Liver (tissue), 9 donors: Measurements from ENCODE around the gene NLRP9. TPM values are rescaled to one million over a fixed set of nuclear protein-coding genes. Genes with fewer than 3 reads are reported as not detected.
"Not testable (repeated sequence)": the region's sequence is repeated elsewhere in the genome, so short reads cannot be mapped to it uniquely, and the experiment has no call there.

Experiments used
- DNase-seq: peaks from one replicate; pipeline ENCODE4 v3.0.0-alpha.2; 2017; ENCODE audit warnings: low spot score
- H3K27ac ChIP-seq, 2 donors: one replicate each; pipeline ENCODE4 v1.7.0; 2013; ENCODE audit warnings: inconsistent platforms in 2 of 2, low read length in 2 of 2, control low read depth in 1 of 2, low read depth in 1 of 2, mild to moderate bottlenecking in 1 of 2
- H3K27me3 ChIP-seq, 4 donors: one replicate each; pipeline versions ENCODE4 v1.6.1 to v1.7.0; 2013; ENCODE audit warnings: low read length in 3 of 4, inconsistent platforms in 1 of 4, mild to moderate bottlenecking in 1 of 4, moderate library complexity in 1 of 4; ENCODE audit not compliant: control insufficient read depth in 4 of 4, insufficient read depth in 4 of 4
- H3K36me3 ChIP-seq, 4 donors: one replicate each; pipeline versions ENCODE4 v1.6.1 to v1.7.0; 2013; ENCODE audit warnings: low read length in 3 of 4, mild to moderate bottlenecking in 3 of 4, low read depth in 1 of 4, moderate library complexity in 1 of 4; ENCODE audit not compliant: control insufficient read depth in 4 of 4, insufficient read depth in 3 of 4
- H3K4me1 ChIP-seq, 4 donors: one replicate each; pipeline versions ENCODE4 v1.6.1 to v1.7.0; 2013; ENCODE audit warnings: low read length in 3 of 4, mild to moderate bottlenecking in 3 of 4, moderate library complexity in 1 of 4; ENCODE audit not compliant: control insufficient read depth in 4 of 4, insufficient read depth in 4 of 4
- H3K4me3 ChIP-seq, 3 donors: one replicate each; pipeline versions ENCODE4 v1.6.1 to v1.7.0; 2013; ENCODE audit warnings: low read length in 3 of 3, control low read depth in 1 of 3, low read depth in 1 of 3, mild to moderate bottlenecking in 1 of 3
- H3K9ac ChIP-seq, 2 donors: one replicate each; pipeline ENCODE4 v1.7.0; 2013; ENCODE audit warnings: low read length in 2 of 2, mild to moderate bottlenecking in 2 of 2, moderate library complexity in 2 of 2, control low read depth in 1 of 2, low read depth in 1 of 2
- H3K9me3 ChIP-seq, 4 donors: one replicate each; pipeline versions ENCODE4 v1.6.1 to v1.7.0; 2013; ENCODE audit warnings: low read length in 3 of 4; ENCODE audit not compliant: control insufficient read depth in 4 of 4
- ATF3 ChIP-seq: IDR thresholded peaks from 2 replicates; pipeline ENCODE4 v1.6.1; 2016; ENCODE audit warnings: antibody characterized with exemption
- CTCF ChIP-seq: fragments of 150-350 bp; IDR thresholded peaks from 2 replicates; pipeline ENCODE4 v1.5.1; 2017; ENCODE audit warnings: improper control_type of control experiment, low read depth, low read length; ENCODE audit not compliant: missing input control
- EGR1 ChIP-seq, 2 donors: IDR thresholded peaks; 2 replicates each; pipeline ENCODE4 v1.6.1; 2016 to 2018; ENCODE audit warnings: antibody characterized with exemption in 2 of 2, low read depth in 2 of 2
- GABPA ChIP-seq, 2 donors: IDR thresholded peaks in 1 of 2; conservative IDR thresholded peaks in 1 of 2; 2 replicates each; pipeline ENCODE4 v1.6.1; 2016; ENCODE audit warnings: antibody characterized with exemption in 2 of 2, mild to moderate bottlenecking in 1 of 2, moderate library complexity in 1 of 2
- HNF4A ChIP-seq, 2 donors: conservative IDR thresholded peaks; 2 replicates each; pipeline ENCODE4 v1.6.1; 2016; ENCODE audit warnings: antibody characterized with exemption in 2 of 2, mild to moderate bottlenecking in 2 of 2
- MAX ChIP-seq: IDR thresholded peaks from 2 replicates; pipeline ENCODE4 v1.6.1; 2016; ENCODE audit warnings: antibody characterized with exemption
- RAD21 ChIP-seq, 2 donors: IDR thresholded peaks; 2 replicates each; pipeline ENCODE4 v1.6.1; 2016; ENCODE audit warnings: antibody characterized with exemption in 2 of 2, mild to moderate bottlenecking in 2 of 2
- REST ChIP-seq: IDR thresholded peaks from 2 replicates; pipeline ENCODE4 v1.6.1; 2016; ENCODE audit warnings: antibody characterized with exemption, mild to moderate bottlenecking
- RXRA ChIP-seq, 2 donors: IDR thresholded peaks; 2 replicates each; pipeline ENCODE4 v1.6.1; 2017 to 2018; ENCODE audit warnings: antibody characterized with exemption in 2 of 2, mild to moderate bottlenecking in 1 of 2
- TAF1 ChIP-seq: conservative IDR thresholded peaks from 2 replicates; pipeline ENCODE4 v1.6.1; 2016; ENCODE audit warnings: antibody characterized with exemption, mild to moderate bottlenecking
- YY1 ChIP-seq: IDR thresholded peaks from 2 replicates; pipeline ENCODE4 v1.6.1; 2016; ENCODE audit warnings: antibody characterized with exemption, mild to moderate bottlenecking
- ZBTB33 ChIP-seq: IDR thresholded peaks from 2 replicates; pipeline ENCODE4 v1.6.1; 2016; ENCODE audit warnings: antibody characterized with exemption
- WGBS: extraction: QIAGEN DNeasy Blood & Tissue Kit; methylation state at CpG from one replicate; pipeline ENCODE4 v1.1.7; 2013; 5-methylcytosine and 5-hydroxymethylcytosine counted together
- polyA plus RNA-seq, 2 donors: library from polyadenylated mRNA; stranded (reverse) in 1 of 2; unstranded in 1 of 2; fragments of 200-250 nt in 1 of 2; fragments of >200 nt in 1 of 2; fragmentation: Nextera tagmentation in 1 of 2; extraction: Ambion mirVana in 1 of 2; gene quantifications; one replicate each; pipeline versions ENCODE4 v1.2.1 to v1.2.3, GENCODE V29; 2013 to 2015
- total RNA-seq, 2 donors: library from RNA; depleted of rRNA; stranded (reverse); fragments of >200 nt; gene quantifications; one replicate each; pipeline ENCODE4 v1.2.3, GENCODE V29; 2014
- donor health status: healthy.
- donor health status: healthy.
- donor health status: healthy.
- donor health status: healthy.
- donor health status: healthy.

The NLRP9 gene
- total and polyA plus RNA-seq, 4 donors: not detected

GRCh38 chr19:55766466-55766865, 28.3 kb upstream of the NLRP9 start:
- 62% methylated on average over 7 of the region's 7 CpGs for WGBS
- no peak for DNase-seq
- Histone ChIP-seq H3K9ac (no peak overlapping the region), H3K27me3 (peaks cover 0 to 2% (median 0%) of the 10 kb centered on the region in 4 donors), H3K9me3 (peaks cover 0 to 7% (median under 1%) of the 10 kb centered on the region in 4 donors), H3K4me1 (no peaks in the 10 kb centered on the region), H3K27ac (no peak overlapping the region), H3K4me3 (no peak overlapping the region), H3K36me3 (no peaks in the 10 kb centered on the region)
- no peak for TF ChIP-seq TAF1
- TF ChIP-seq MAX: no peak
- TF ChIP-seq GABPA (IDR thresholded peaks at IDR 0.05 in 1 of 2, conservative IDR thresholded peaks at IDR 0.05 in 1 of 2): no peak
- TF ChIP-seq CTCF: no peak
- TF ChIP-seq RAD21 (IDR thresholded peaks at IDR 0.05): no peak
- no peak for TF ChIP-seq RXRA (IDR thresholded peaks at IDR 0.05)
- TF ChIP-seq EGR1 (IDR thresholded peaks at IDR 0.05; ENCODE audit: low read depth in 2 of 2): no peak
- TF ChIP-seq ZBTB33: no peak
- no peak for TF ChIP-seq HNF4A (conservative IDR thresholded peaks at IDR 0.05)
- TF ChIP-seq ATF3: no peak
- no peak for TF ChIP-seq REST
- TF ChIP-seq YY1: no peak

GRCh38 chr19:55758797-55759196, 20.6 kb upstream of the NLRP9 start, which contains the start of gene RFPL4A:
RFPL4A (plus strand) TSS chr19:55759097; CDS start chr19:55761801, 2,704 bp downstream.
- not testable (repeated sequence) for H3K36me3 ChIP-seq, H3K9me3 ChIP-seq, H3K9ac ChIP-seq, H3K4me1 ChIP-seq, H3K27ac ChIP-seq, H3K27me3 ChIP-seq, DNase-seq, H3K4me3 ChIP-seq
- 89% methylated on average over 2 of the region's 3 CpGs for WGBS

- WGBS: 82% methylated on average over 4 of the region's 4 CpGs
- H3K4me1 ChIP-seq, H3K9me3 ChIP-seq, H3K4me3 ChIP-seq, DNase-seq, H3K27me3 ChIP-seq, H3K27ac ChIP-seq, H3K9ac ChIP-seq, H3K36me3 ChIP-seq: not testable (repeated sequence)
Observed at GRCh38 chr19:55756808-55757207, 18.6 kb upstream of the NLRP9 start.
